CD4-positive, CD25-positive, alpha-beta regulatory T cell (primary cell): ENCODE data around the gene RTP5. TPM values are rescaled to one million over a fixed set of nuclear protein-coding genes. Genes with fewer than 3 reads are reported as not detected.

Experiments used
- ATAC-seq, 2 donors: fragments of 150-1000 bp; cut with Tn5 transposase; one replicate each; pipeline ENCODE4 v1.10.0; 2021; ENCODE audit warnings: low read depth in 2 of 2, moderate number of reproducible peaks in 2 of 2, moderate library complexity in 1 of 2
- DNase-seq, 3 donors: peaks; one replicate each; pipeline versions ENCODE4 v3.0.0 to v3.0.0-alpha.2; 2012 to 2022; ENCODE audit warnings: mixed read lengths in 1 of 3
- H3K27ac ChIP-seq: one replicate; pipeline ENCODE4 v1.7.0; 2013; ENCODE audit warnings: mild to moderate bottlenecking, low read length; ENCODE audit not compliant: insufficient read depth, poor library complexity, severe bottlenecking
- H3K27me3 ChIP-seq: one replicate; pipeline ENCODE4 v1.7.0; 2013; ENCODE audit warnings: low read length; ENCODE audit not compliant: control insufficient read depth, insufficient read depth
- H3K36me3 ChIP-seq: one replicate; pipeline ENCODE4 v1.7.0; 2013; ENCODE audit warnings: mild to moderate bottlenecking, low read length, moderate library complexity; ENCODE audit not compliant: control insufficient read depth, insufficient read depth
- H3K4me1 ChIP-seq: 2 replicates; pipeline ENCODE4 v1.7.0; 2013; ENCODE audit warnings: mild to moderate bottlenecking, low read length; ENCODE audit not compliant: insufficient read depth, control insufficient read depth, poor library complexity, severe bottlenecking
- H3K4me3 ChIP-seq: one replicate; pipeline ENCODE4 v1.7.0; 2013; ENCODE audit warnings: low read depth, mild to moderate bottlenecking, low read length, moderate library complexity
- H3K9me3 ChIP-seq, 2 experiments: 1 replicate in 1 of 2; 2 replicates in 1 of 2; pipeline ENCODE4 v1.7.0; 2013; ENCODE audit warnings: low read length in 2 of 2, mild to moderate bottlenecking in 1 of 2, moderate library complexity in 1 of 2; ENCODE audit not compliant: control insufficient read depth in 2 of 2
- H3K27ac Mint-ChIP-seq, 3 donors: one replicate each; pipeline ENCODE4 v1.8.0; 2020 to 2022; ENCODE audit warnings: mild to moderate bottlenecking in 3 of 3, mixed read lengths in 3 of 3, moderate library complexity in 2 of 3
- H3K27me3 Mint-ChIP-seq: one replicate; pipeline ENCODE4 v1.8.0; 2022; ENCODE audit warnings: mild to moderate bottlenecking, mixed read lengths
- H3K36me3 Mint-ChIP-seq: one replicate; pipeline ENCODE4 v1.8.0; 2020; ENCODE audit warnings: mixed read lengths
- H3K4me1 Mint-ChIP-seq, 4 donors: one replicate each; pipeline ENCODE4 v1.8.0; 2020 to 2022; ENCODE audit warnings: mixed read lengths in 4 of 4, mild to moderate bottlenecking in 1 of 4
- H3K4me3 Mint-ChIP-seq, 4 donors: one replicate each; pipeline ENCODE4 v1.8.0; 2020 to 2022; ENCODE audit warnings: mild to moderate bottlenecking in 4 of 4, mixed read lengths in 4 of 4, moderate library complexity in 3 of 4
- H3K9me3 Mint-ChIP-seq, 7 donors: one replicate each; pipeline ENCODE4 v1.8.0; 2020 to 2022; ENCODE audit warnings: mixed read lengths in 7 of 7, mild to moderate bottlenecking in 3 of 7, moderate library complexity in 2 of 7
- polyA plus RNA-seq, 4 donors: library from polyadenylated mRNA; unstranded; fragments of 300-500 nt; fragmentation: Illumina TruSeq; gene quantifications; one replicate each; pipeline ENCODE4 v1.2.3, GENCODE V29; 2021
- total RNA-seq: library from RNA; stranded (reverse); gene quantifications from one replicate; pipeline ENCODE4 v1.2.3, GENCODE V29; 2022

The RTP5 gene
- total and polyA plus RNA-seq, 5 donors from 2014 or later: 0.44 TPM; not detected in 4

DNA sequence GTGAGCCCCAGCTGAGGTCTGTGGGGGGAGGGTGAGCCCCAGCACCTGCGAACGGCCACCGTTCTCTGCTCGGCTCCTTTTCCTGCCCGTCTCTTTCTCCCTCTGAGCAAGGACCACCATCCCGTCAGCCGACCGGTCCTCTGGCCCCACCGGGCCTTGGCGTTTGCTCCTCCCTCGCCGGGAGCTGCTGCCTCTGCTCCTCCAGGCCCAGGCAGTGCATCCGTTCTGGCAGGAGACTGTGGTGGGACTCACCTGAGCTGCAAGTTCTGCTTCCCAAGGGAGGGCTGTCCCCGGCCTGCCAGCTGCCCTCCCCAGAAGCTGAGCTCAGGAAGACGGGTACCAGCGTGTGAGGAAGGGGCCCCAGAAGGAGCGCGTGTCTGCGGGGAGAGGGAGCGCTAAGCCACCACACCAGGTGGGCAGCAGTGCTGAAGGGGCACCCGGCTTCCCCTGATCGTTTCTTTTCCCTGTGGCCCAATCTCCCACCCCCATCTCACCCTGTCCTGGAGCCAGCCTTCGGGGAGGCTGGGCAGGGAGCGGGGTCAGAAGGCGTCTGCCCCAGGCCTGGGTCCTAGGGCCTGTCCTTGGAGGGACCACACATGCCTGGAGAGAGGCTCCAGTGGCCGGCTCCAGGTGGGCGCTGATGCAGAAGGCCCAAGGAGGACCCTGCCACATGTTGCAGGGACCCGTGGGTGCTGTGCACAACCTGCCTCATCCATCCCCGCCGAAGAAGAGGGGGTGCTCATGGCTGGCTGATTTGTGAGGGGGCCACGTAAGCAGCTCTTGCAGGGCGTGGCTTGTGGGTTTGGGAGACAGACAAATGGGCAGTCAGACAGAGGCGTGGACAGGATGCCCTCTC lies 2.5 kb upstream of the RTP5 start:
- no peaks in the 10 kb centered on the region for H3K36me3 Mint-ChIP-seq
- DNase-seq (no peak), ATAC-seq (no peak)
- Histone ChIP-seq H3K4me1 (peaks cover 38% of the 10 kb centered on the region), H3K9me3 (no peaks in the 10 kb centered on the region), H3K27me3 (no peaks in the 10 kb centered on the region), H3K36me3 (no peaks in the 10 kb centered on the region), H3K4me3 (no peak overlapping the region), H3K27ac (no peak overlapping the region)
- H3K27ac Mint-ChIP-seq: peak overlapping the region in 1 of 3 donors; percentile 48
- no peaks in the 10 kb centered on the region for H3K27me3 Mint-ChIP-seq
- H3K9me3 Mint-ChIP-seq: peaks cover 0 to 2% (median 1%) of the 10 kb centered on the region in 7 donors
- H3K4me3 Mint-ChIP-seq: no peak overlapping the region
- H3K4me1 Mint-ChIP-seq: peaks cover 8 to 62% (median 26%) of the 10 kb centered on the region in 4 donors

DNA sequence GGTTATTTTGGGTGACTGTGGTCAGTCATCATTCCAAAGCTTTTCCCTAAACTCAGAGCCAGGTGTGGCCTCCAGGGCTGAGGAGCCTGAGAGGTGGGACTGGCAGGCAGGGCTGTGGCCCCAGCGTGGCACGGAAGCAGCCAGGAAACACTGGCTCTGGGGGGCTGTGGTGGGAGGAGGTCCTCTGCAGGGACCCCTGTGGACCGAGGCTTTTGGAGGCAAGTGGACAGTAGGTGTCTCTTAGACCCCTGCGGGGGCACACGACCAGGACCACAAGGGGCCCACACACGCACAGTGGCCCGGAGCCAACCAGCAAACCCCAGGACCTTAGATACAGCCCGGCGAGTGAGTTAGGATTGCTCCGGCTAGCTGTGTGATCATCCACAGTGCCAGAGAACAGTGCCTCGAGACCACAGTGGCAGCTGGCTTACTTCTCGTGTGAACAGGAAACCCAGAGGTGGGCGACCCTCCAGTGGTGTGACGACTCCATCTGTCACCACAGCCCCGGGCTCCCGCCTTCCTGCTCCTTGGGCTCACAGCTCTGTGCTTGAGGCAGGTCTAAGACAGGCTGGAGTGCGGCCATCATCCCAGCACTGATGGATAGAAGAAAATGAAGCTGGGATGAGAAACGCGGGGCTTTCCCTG lies 1.6 kb upstream of the RTP5 start:
- H3K4me3 ChIP-seq: no peak overlapping the region
- peaks cover 8 to 55% (median 24%) of the 10 kb centered on the region in 4 donors for H3K4me1 Mint-ChIP-seq
- peak in 1 of 3 donors; percentile 30 for DNase-seq
- no peak overlapping the region for H3K27ac ChIP-seq
- peaks cover 38% of the 10 kb centered on the region for H3K4me1 ChIP-seq
- peak overlapping the region in 2 of 3 donors; percentile 8 to 13 for H3K27ac Mint-ChIP-seq
- H3K36me3 ChIP-seq: no peaks in the 10 kb centered on the region
- H3K9me3 Mint-ChIP-seq: peaks cover 0 to 2% (median 1%) of the 10 kb centered on the region in 7 donors
- H3K36me3 Mint-ChIP-seq: no peaks in the 10 kb centered on the region
- H3K27me3 Mint-ChIP-seq: no peaks in the 10 kb centered on the region
- ATAC-seq: peak; percentile 29 to 36
- no peaks in the 10 kb centered on the region for H3K9me3 ChIP-seq
- no peaks in the 10 kb centered on the region for H3K27me3 ChIP-seq
- H3K4me3 Mint-ChIP-seq: peak overlapping the region in 3 of 4 donors; percentile 12 to 76 (median 66)

DNA sequence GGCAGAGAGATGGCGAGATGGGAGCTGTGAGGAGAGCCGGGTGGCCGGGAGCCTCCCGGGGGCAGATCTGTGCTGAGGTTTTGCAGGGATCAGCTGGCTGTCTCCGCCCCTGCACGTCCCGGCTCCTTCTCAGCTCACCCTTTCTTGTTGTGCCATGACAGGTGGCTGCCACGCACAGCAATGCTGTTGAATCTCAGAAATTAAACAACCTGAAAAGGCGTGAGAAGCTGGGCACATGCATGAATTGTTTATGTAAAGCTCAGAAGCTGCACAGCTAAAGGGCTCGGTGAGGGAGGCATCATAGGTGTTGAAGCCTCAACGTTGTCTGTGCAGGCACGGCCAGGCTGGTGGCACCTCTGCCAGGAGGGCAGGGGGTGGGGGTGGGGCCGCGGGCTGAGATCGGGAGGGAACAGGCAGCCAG lies 858 bp upstream of the RTP5 start:
- peak in 1 of 2 donors; percentile 7 for ATAC-seq
- no peak overlapping the region for H3K27ac ChIP-seq

DNA sequence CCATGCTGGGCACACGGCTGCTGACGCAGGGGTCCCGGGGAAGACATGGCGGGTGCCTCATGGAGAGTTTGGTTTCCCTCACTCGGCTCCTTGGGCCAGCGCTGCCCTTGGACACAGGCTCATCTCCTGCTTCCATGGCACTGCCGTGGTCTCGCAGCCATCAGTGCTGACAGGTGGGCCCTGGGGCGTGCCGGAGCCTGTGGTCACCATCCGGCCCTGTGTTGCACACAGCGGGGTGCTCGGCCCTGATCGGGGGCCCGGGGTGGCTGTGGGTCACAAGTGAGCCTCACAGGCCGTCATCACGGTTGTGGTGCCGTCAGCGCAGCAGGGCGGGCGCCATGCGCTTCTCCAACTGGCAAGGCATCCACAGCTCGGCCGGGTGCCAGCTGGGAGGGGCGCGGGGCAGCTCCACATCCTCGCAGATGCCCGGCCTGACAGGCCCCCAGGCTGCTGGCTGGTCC lies 582 bp downstream of the RTP5 start:
- ATAC-seq (no peak), DNase-seq (no peak)
- Mint-ChIP-seq H3K27ac (no peak overlapping the region), H3K27me3 (no peaks in the 10 kb centered on the region), H3K4me3 (no peak overlapping the region), H3K4me1 (peaks cover 2 to 34% (median 14%) of the 10 kb centered on the region in 4 donors), H3K9me3 (peaks cover 0 to 1% (median 0%) of the 10 kb centered on the region in 7 donors), H3K36me3 (no peaks in the 10 kb centered on the region)
- H3K36me3 ChIP-seq: no peaks in the 10 kb centered on the region
- no peaks in the 10 kb centered on the region for H3K9me3 ChIP-seq
- H3K27ac ChIP-seq: no peak overlapping the region
- H3K27me3 ChIP-seq: no peaks in the 10 kb centered on the region
- no peak overlapping the region for H3K4me3 ChIP-seq
- H3K4me1 ChIP-seq: peaks cover 23% of the 10 kb centered on the region

More for the DNA sequence above, 858 bp upstream of the RTP5 start:
- H3K4me3 Mint-ChIP-seq: peak overlapping the region in 3 of 4 donors; percentile 12 to 76 (median 66)
- H3K27me3 ChIP-seq: no peaks in the 10 kb centered on the region
- H3K4me1 Mint-ChIP-seq: peaks cover 8 to 48% (median 21%) of the 10 kb centered on the region in 4 donors
- no peaks in the 10 kb centered on the region for H3K36me3 Mint-ChIP-seq
- H3K9me3 ChIP-seq: no peaks in the 10 kb centered on the region
- peak overlapping the region in 2 of 3 donors; percentile 8 to 13 for H3K27ac Mint-ChIP-seq
- H3K4me3 ChIP-seq: no peak overlapping the region
- H3K27me3 Mint-ChIP-seq: no peaks in the 10 kb centered on the region
- peaks cover 0 to 2% (median 1%) of the 10 kb centered on the region in 7 donors for H3K9me3 Mint-ChIP-seq
- peaks cover 31% of the 10 kb centered on the region for H3K4me1 ChIP-seq
- no peaks in the 10 kb centered on the region for H3K36me3 ChIP-seq
- no peak for DNase-seq

DNA sequence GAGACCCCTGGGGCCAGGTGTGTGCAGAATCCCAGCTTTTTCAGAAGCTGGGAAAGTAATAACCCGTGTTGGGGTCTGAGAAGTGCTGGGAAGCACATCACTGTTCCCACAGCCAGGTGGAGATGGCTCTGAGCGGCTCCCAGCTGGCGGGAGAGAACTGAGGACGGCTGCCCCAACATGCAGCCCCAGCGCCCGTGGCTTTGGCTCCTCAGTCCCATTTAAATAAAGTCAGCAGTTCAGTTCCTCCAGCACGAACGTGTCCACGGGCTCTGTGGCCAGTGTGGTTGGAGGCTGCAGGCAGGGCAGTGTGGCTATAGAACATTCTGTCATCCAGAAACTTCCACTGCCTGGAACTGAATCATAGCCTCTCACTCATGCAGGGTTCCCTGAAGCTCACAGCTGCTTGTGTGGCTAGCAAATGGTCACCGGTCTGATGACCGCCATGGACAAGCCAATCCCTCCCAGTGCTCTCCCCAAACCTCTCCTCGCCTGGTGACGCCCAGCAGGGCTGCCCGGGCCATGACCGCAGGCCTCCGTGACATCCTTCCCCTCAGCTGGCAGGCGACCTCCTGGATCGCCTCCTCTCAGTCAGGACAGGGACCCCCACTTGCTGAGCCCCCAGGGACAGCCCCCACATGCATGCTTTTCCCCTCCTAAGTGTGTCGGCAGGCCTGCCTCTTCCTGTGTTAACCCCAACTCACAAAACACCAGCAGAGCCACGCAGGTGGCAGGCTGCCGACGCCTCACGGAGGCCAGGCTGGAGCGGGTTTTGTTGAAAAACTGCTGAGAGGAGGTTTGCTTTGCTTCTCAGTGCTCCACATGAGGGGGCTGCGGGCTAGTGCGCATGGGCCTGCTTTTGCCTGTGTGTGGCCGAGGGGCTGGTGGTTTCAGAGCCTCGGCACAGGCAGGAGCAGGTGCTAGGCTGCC lies 1.3 kb downstream of the RTP5 start:
- H3K36me3 Mint-ChIP-seq: no peaks in the 10 kb centered on the region
- H3K9me3 Mint-ChIP-seq: peaks cover 0 to 1% (median 0%) of the 10 kb centered on the region in 7 donors
- H3K4me1 Mint-ChIP-seq: peaks cover 0 to 27% (median 11%) of the 10 kb centered on the region in 4 donors
- ATAC-seq (no peak), DNase-seq (no peak)
- Histone ChIP-seq H3K27me3 (no peaks in the 10 kb centered on the region), H3K4me3 (no peak overlapping the region), H3K9me3 (no peaks in the 10 kb centered on the region), H3K27ac (no peak overlapping the region), H3K36me3 (no peaks in the 10 kb centered on the region), H3K4me1 (peaks cover 23% of the 10 kb centered on the region)
- H3K4me3 Mint-ChIP-seq: peak overlapping the region in 1 of 4 donors; percentile 70
- H3K27me3 Mint-ChIP-seq: no peaks in the 10 kb centered on the region
- no peak overlapping the region for H3K27ac Mint-ChIP-seq

DNA sequence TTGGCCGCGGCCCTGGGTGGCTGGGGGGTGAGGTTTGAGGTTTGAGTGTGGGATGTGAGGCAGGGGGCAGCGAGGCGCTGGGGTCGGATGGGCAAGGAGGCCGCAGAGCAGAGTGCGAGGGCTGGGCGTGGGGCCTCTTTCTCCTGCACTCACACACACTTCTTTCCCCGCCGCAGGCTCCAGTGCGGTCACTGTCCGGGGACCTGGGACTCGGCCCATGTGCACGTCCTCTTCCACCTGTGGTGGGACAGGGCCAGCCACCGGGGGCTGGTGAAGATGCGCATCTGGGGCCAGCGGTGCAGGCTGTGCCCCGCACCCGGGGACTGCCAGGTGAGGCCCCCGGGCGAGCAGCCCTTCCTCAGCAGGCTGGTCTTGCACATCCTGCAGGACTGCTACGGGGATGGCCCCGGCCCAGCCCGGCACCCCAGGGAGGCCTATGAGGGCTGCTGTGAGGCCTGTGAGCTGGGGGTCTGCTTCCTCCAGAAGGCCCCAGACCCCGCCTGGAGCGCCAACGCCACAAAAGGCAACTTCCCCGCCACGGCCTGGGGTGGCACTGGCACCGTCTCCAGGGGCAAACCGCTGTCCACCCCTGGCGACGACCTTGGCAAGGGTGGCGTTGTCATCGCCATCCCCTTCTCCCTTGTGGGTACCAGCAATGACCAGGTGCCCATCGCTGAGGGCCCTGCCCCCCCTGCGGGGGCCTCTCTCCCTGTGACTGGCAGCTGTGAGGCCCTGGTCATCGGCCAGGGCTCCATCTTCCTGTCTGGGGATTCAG lies 2.2 kb downstream of the RTP5 start:
- H3K27ac ChIP-seq: no peak overlapping the region
- Mint-ChIP-seq H3K27me3 (no peaks in the 10 kb centered on the region), H3K4me1 (peaks cover 0 to 26% (median 11%) of the 10 kb centered on the region in 4 donors), H3K4me3 (no peak overlapping the region), H3K9me3 (peaks cover 0 to 1% (median 0%) of the 10 kb centered on the region in 7 donors), H3K36me3 (no peaks in the 10 kb centered on the region), H3K27ac (peak overlapping the region in 1 of 3 donors; percentile 26)
- H3K9me3 ChIP-seq: no peaks in the 10 kb centered on the region
- no peak for ATAC-seq
- no peak overlapping the region for H3K4me3 ChIP-seq
- H3K36me3 ChIP-seq: no peaks in the 10 kb centered on the region
- DNase-seq: no peak
- H3K4me1 ChIP-seq: peaks cover 23% of the 10 kb centered on the region
- H3K27me3 ChIP-seq: no peaks in the 10 kb centered on the region
